Liver (tissue), 9 donors: Measurements from ENCODE around the gene ACOT11. TPM values are rescaled to one million over a fixed set of nuclear protein-coding genes. Genes with fewer than 3 reads are reported as not detected.
"Not testable (repeated sequence)": the region's sequence is repeated elsewhere in the genome, so short reads cannot be mapped to it uniquely, and the experiment has no call there.

Experiments used
- DNase-seq: peaks from one replicate; pipeline ENCODE4 v3.0.0-alpha.2; 2017; ENCODE audit warnings: low spot score
- H3K27ac ChIP-seq, 2 donors: one replicate each; pipeline ENCODE4 v1.7.0; 2013; ENCODE audit warnings: inconsistent platforms in 2 of 2, low read length in 2 of 2, control low read depth in 1 of 2, low read depth in 1 of 2, mild to moderate bottlenecking in 1 of 2
- H3K27me3 ChIP-seq, 4 donors: one replicate each; pipeline versions ENCODE4 v1.6.1 to v1.7.0; 2013; ENCODE audit warnings: low read length in 3 of 4, inconsistent platforms in 1 of 4, mild to moderate bottlenecking in 1 of 4, moderate library complexity in 1 of 4; ENCODE audit not compliant: control insufficient read depth in 4 of 4, insufficient read depth in 4 of 4
- H3K36me3 ChIP-seq, 4 donors: one replicate each; pipeline versions ENCODE4 v1.6.1 to v1.7.0; 2013; ENCODE audit warnings: low read length in 3 of 4, mild to moderate bottlenecking in 3 of 4, low read depth in 1 of 4, moderate library complexity in 1 of 4; ENCODE audit not compliant: control insufficient read depth in 4 of 4, insufficient read depth in 3 of 4
- H3K4me1 ChIP-seq, 4 donors: one replicate each; pipeline versions ENCODE4 v1.6.1 to v1.7.0; 2013; ENCODE audit warnings: low read length in 3 of 4, mild to moderate bottlenecking in 3 of 4, moderate library complexity in 1 of 4; ENCODE audit not compliant: control insufficient read depth in 4 of 4, insufficient read depth in 4 of 4
- H3K4me3 ChIP-seq, 3 donors: one replicate each; pipeline versions ENCODE4 v1.6.1 to v1.7.0; 2013; ENCODE audit warnings: low read length in 3 of 3, control low read depth in 1 of 3, low read depth in 1 of 3, mild to moderate bottlenecking in 1 of 3
- H3K9ac ChIP-seq, 2 donors: one replicate each; pipeline ENCODE4 v1.7.0; 2013; ENCODE audit warnings: low read length in 2 of 2, mild to moderate bottlenecking in 2 of 2, moderate library complexity in 2 of 2, control low read depth in 1 of 2, low read depth in 1 of 2
- H3K9me3 ChIP-seq, 4 donors: one replicate each; pipeline versions ENCODE4 v1.6.1 to v1.7.0; 2013; ENCODE audit warnings: low read length in 3 of 4; ENCODE audit not compliant: control insufficient read depth in 4 of 4
- EGR1 ChIP-seq, 2 donors: IDR thresholded peaks; 2 replicates each; pipeline ENCODE4 v1.6.1; 2016 to 2018; ENCODE audit warnings: antibody characterized with exemption in 2 of 2, low read depth in 2 of 2
- FOXA1 ChIP-seq: IDR thresholded peaks from 2 replicates; pipeline ENCODE4 v1.6.1; 2016; ENCODE audit warnings: antibody characterized with exemption
- FOXA2 ChIP-seq: IDR thresholded peaks from 2 replicates; pipeline ENCODE4 v1.6.1; 2016; ENCODE audit warnings: antibody characterized with exemption
- GABPA ChIP-seq, 2 donors: IDR thresholded peaks in 1 of 2; conservative IDR thresholded peaks in 1 of 2; 2 replicates each; pipeline ENCODE4 v1.6.1; 2016; ENCODE audit warnings: antibody characterized with exemption in 2 of 2, mild to moderate bottlenecking in 1 of 2, moderate library complexity in 1 of 2
- HNF4G ChIP-seq: IDR thresholded peaks from 2 replicates; pipeline ENCODE4 v1.6.1; 2016; ENCODE audit warnings: antibody characterized with exemption
- JUND ChIP-seq, 2 donors: IDR thresholded peaks; 2 replicates each; pipeline ENCODE4 v1.6.1; 2016; ENCODE audit warnings: antibody characterized with exemption in 2 of 2
- NR2F2 ChIP-seq: IDR thresholded peaks from 2 replicates; pipeline ENCODE4 v1.6.1; 2016; ENCODE audit warnings: antibody characterized with exemption
- RAD21 ChIP-seq, 2 donors: IDR thresholded peaks; 2 replicates each; pipeline ENCODE4 v1.6.1; 2016; ENCODE audit warnings: antibody characterized with exemption in 2 of 2, mild to moderate bottlenecking in 2 of 2
- RXRA ChIP-seq, 2 donors: IDR thresholded peaks; 2 replicates each; pipeline ENCODE4 v1.6.1; 2017 to 2018; ENCODE audit warnings: antibody characterized with exemption in 2 of 2, mild to moderate bottlenecking in 1 of 2
- SP1 ChIP-seq: IDR thresholded peaks from 2 replicates; pipeline ENCODE4 v1.6.1; 2018; ENCODE audit warnings: antibody characterized with exemption, mild to moderate bottlenecking
- TAF1 ChIP-seq: conservative IDR thresholded peaks from 2 replicates; pipeline ENCODE4 v1.6.1; 2016; ENCODE audit warnings: antibody characterized with exemption, mild to moderate bottlenecking
- YY1 ChIP-seq: IDR thresholded peaks from 2 replicates; pipeline ENCODE4 v1.6.1; 2016; ENCODE audit warnings: antibody characterized with exemption, mild to moderate bottlenecking
- WGBS: extraction: QIAGEN DNeasy Blood & Tissue Kit; methylation state at CpG from one replicate; pipeline ENCODE4 v1.1.7; 2013; 5-methylcytosine and 5-hydroxymethylcytosine counted together
- polyA plus RNA-seq, 2 donors: library from polyadenylated mRNA; stranded (reverse) in 1 of 2; unstranded in 1 of 2; fragments of 200-250 nt in 1 of 2; fragments of >200 nt in 1 of 2; fragmentation: Nextera tagmentation in 1 of 2; extraction: Ambion mirVana in 1 of 2; gene quantifications; one replicate each; pipeline versions ENCODE4 v1.2.1 to v1.2.3, GENCODE V29; 2013 to 2015
- total RNA-seq, 2 donors: library from RNA; depleted of rRNA; stranded (reverse); fragments of >200 nt; gene quantifications; one replicate each; pipeline ENCODE4 v1.2.3, GENCODE V29; 2014
- TF ChIP-seq, protein P1 (sequence below): fragments of 150-350 bp; IDR thresholded peaks from 2 replicates; pipeline ENCODE4 v1.5.1; 2017; ENCODE audit warnings: improper control_type of control experiment, low read depth, low read length; ENCODE audit not compliant: missing input control
- TF ChIP-seq, protein P2 (sequence below): IDR thresholded peaks from 2 replicates; pipeline ENCODE4 v1.6.1; 2016; ENCODE audit warnings: antibody characterized with exemption
- TF ChIP-seq, protein P3 (sequence below): IDR thresholded peaks from 2 replicates; pipeline ENCODE4 v1.6.1; 2016; ENCODE audit warnings: antibody characterized with exemption
- TF ChIP-seq, protein P4 (sequence below): IDR thresholded peaks from 2 replicates; pipeline ENCODE4 v1.6.1; 2016; ENCODE audit warnings: antibody characterized with exemption
- TF ChIP-seq, protein P5 (sequence below): IDR thresholded peaks from 2 replicates; pipeline ENCODE4 v1.6.1; 2016; ENCODE audit warnings: antibody characterized with exemption, mild to moderate bottlenecking
- donor health status: healthy.
- donor health status: healthy.
- donor health status: healthy.
- donor health status: healthy.
- donor health status: healthy.

The ACOT11 gene
- total and polyA plus RNA-seq, 4 donors = 0.13 to 1.1 (median 0.50) TPM

DNA sequence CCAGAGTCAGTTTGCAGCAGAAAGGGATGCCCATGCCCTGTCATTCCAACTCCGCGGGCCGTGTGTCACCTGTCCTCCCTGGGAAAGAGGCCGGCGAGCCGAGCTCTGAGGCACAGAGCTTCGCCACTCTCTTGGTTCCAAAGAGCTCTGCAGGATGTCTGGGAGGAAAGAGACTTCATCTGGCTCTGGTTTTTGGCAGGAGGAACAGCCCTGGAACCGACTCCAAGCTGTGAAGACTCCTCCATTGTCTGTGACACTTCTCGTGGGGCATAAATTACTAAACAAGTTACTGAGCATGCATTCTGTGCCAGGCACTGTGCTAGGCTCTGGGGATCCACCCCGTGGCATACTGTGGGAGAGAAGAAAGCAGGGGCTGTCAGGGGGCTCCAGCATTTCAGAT is 79.2 kb downstream of the ACOT11 start:
- peaks cover 0 to 21% (median 16%) of the 10 kb centered on the region in 4 donors for H3K4me1 ChIP-seq
- no peaks in the 10 kb centered on the region for H3K9me3 ChIP-seq
- H3K27ac ChIP-seq = no peak overlapping the region
- no peak overlapping the region for H3K9ac ChIP-seq
- no peaks in the 10 kb centered on the region for H3K27me3 ChIP-seq
- H3K4me3 ChIP-seq = no peak overlapping the region
- DNase-seq = no peak
- WGBS = no CpG with 5 or more reads among the region's 10 CpGs
- TF ChIP-seq, protein P1, sequence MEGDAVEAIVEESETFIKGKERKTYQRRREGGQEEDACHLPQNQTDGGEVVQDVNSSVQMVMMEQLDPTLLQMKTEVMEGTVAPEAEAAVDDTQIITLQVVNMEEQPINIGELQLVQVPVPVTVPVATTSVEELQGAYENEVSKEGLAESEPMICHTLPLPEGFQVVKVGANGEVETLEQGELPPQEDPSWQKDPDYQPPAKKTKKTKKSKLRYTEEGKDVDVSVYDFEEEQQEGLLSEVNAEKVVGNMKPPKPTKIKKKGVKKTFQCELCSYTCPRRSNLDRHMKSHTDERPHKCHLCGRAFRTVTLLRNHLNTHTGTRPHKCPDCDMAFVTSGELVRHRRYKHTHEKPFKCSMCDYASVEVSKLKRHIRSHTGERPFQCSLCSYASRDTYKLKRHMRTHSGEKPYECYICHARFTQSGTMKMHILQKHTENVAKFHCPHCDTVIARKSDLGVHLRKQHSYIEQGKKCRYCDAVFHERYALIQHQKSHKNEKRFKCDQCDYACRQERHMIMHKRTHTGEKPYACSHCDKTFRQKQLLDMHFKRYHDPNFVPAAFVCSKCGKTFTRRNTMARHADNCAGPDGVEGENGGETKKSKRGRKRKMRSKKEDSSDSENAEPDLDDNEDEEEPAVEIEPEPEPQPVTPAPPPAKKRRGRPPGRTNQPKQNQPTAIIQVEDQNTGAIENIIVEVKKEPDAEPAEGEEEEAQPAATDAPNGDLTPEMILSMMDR = no peak
- TF ChIP-seq, protein P2, sequence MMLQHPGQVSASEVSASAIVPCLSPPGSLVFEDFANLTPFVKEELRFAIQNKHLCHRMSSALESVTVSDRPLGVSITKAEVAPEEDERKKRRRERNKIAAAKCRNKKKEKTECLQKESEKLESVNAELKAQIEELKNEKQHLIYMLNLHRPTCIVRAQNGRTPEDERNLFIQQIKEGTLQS = no peak
- TF ChIP-seq TAF1 (no peak), FOXA2 (no peak), EGR1 (IDR thresholded peaks at IDR 0.05; ENCODE audit: low read depth in 2 of 2) (no peak), RXRA (IDR thresholded peaks at IDR 0.05) (no peak), JUND (IDR thresholded peaks at IDR 0.05) (no peak), NR2F2 (no peak), RAD21 (IDR thresholded peaks at IDR 0.05) (no peak), SP1 (no peak), YY1 (no peak), GABPA (IDR thresholded peaks at IDR 0.05 in 1 of 2, conservative IDR thresholded peaks at IDR 0.05 in 1 of 2) (no peak), HNF4G (no peak), FOXA1 (no peak)
- TF ChIP-seq, protein P3, sequence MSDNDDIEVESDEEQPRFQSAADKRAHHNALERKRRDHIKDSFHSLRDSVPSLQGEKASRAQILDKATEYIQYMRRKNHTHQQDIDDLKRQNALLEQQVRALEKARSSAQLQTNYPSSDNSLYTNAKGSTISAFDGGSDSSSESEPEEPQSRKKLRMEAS = no peak
- TF ChIP-seq, protein P4, sequence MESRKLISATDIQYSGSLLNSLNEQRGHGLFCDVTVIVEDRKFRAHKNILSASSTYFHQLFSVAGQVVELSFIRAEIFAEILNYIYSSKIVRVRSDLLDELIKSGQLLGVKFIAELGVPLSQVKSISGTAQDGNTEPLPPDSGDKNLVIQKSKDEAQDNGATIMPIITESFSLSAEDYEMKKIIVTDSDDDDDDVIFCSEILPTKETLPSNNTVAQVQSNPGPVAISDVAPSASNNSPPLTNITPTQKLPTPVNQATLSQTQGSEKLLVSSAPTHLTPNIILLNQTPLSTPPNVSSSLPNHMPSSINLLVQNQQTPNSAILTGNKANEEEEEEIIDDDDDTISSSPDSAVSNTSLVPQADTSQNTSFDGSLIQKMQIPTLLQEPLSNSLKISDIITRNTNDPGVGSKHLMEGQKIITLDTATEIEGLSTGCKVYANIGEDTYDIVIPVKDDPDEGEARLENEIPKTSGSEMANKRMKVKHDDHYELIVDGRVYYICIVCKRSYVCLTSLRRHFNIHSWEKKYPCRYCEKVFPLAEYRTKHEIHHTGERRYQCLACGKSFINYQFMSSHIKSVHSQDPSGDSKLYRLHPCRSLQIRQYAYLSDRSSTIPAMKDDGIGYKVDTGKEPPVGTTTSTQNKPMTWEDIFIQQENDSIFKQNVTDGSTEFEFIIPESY = no peak
- TF ChIP-seq, protein P5, sequence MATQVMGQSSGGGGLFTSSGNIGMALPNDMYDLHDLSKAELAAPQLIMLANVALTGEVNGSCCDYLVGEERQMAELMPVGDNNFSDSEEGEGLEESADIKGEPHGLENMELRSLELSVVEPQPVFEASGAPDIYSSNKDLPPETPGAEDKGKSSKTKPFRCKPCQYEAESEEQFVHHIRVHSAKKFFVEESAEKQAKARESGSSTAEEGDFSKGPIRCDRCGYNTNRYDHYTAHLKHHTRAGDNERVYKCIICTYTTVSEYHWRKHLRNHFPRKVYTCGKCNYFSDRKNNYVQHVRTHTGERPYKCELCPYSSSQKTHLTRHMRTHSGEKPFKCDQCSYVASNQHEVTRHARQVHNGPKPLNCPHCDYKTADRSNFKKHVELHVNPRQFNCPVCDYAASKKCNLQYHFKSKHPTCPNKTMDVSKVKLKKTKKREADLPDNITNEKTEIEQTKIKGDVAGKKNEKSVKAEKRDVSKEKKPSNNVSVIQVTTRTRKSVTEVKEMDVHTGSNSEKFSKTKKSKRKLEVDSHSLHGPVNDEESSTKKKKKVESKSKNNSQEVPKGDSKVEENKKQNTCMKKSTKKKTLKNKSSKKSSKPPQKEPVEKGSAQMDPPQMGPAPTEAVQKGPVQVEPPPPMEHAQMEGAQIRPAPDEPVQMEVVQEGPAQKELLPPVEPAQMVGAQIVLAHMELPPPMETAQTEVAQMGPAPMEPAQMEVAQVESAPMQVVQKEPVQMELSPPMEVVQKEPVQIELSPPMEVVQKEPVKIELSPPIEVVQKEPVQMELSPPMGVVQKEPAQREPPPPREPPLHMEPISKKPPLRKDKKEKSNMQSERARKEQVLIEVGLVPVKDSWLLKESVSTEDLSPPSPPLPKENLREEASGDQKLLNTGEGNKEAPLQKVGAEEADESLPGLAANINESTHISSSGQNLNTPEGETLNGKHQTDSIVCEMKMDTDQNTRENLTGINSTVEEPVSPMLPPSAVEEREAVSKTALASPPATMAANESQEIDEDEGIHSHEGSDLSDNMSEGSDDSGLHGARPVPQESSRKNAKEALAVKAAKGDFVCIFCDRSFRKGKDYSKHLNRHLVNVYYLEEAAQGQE = no peak
- no peaks in the 10 kb centered on the region for H3K36me3 ChIP-seq

DNA sequence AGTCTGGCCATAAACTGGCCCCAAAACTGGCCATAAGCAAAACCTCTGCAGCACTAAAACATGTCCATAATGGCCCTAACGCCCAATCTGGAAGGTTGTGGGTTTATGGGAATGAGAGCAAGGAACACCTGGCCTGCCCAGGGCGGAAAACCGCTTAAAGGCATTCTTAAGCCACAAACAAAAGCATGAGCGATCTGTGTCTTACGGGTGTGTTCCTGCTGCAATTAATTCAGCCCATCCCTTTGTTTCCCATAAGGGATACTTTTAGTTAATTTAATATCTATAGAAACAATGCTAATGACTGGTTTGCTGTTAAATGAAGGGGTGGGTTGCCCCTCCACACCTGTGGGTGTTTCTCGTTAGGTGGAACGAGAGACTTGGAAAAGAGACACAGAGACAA is 87.8 kb downstream of the ACOT11 start:
- H3K27ac ChIP-seq, H3K36me3 ChIP-seq, H3K9ac ChIP-seq, H3K9me3 ChIP-seq, H3K27me3 ChIP-seq, H3K4me1 ChIP-seq, DNase-seq, H3K4me3 ChIP-seq: not testable (repeated sequence)
- 84% methylated on average over 7 of the region's 7 CpGs for WGBS

DNA sequence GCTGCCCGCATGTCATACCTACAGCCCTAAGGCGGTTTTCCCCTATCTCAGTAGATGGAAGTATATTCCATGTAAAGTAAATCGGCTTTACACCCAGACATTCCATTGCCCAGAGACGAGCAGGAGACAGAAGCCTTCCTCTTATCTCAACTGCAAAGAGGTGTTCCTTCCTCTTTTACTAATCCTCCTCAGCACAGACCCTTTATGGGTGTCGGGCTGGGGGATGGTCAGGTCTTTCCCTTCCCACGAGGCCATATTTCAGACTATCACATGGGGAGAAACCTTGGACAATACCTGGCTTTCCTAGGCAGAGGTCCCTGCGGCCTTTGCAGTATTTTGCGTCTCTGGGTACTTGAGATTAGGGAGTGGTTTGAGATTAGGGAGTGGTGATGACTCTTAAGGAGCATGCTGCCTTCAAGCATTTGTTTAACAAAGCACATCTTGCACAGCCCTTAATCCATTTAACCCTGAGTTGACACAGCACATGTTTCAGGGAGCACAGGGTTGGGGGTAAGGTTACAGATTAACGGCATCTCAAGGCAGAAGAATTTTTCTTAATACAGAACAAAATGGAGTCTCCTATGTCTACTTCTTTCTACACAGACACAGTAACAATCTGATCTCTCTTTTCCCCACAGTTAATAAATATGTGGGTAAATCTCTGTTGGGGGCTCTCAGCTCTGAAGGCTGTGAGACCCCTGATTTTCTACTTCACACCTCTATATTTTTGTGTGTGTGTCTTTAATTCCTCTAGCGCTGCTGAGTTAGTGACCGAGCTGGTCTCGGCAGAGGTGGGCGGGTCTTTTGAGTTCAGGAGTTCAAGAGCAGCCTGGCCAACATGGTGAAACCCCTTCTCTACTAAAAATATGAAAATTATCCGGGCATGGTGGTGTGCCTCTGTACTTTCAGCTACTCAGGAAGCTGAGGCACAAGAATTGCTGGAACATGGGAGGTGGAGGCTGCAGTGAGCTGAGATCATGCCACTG is 88.7 kb downstream of the ACOT11 start:
- H3K4me3 ChIP-seq, H3K9ac ChIP-seq, H3K36me3 ChIP-seq, H3K4me1 ChIP-seq, DNase-seq, H3K27me3 ChIP-seq, H3K27ac ChIP-seq, H3K9me3 ChIP-seq: not testable (repeated sequence)
- WGBS = 60% methylated on average over 14 of the region's 14 CpGs
